Gastroesophageal sphincter (tissue), 3 donors: ENCODE results near the gene E2F1.

Experiments
- CTCF ChIP-seq, 4 experiments: fragments of 200-600 bp in 2 of 4; fragments of 450-650 bp in 2 of 4; sonication (generic) in 1 of 4; IDR thresholded peaks; one replicate each; pipeline ENCODE4 v1.5.1; 2017 to 2019; ENCODE audit warnings: antibody characterized with exemption in 4 of 4, mild to moderate bottlenecking in 2 of 4, moderate library complexity in 2 of 4
- EP300 ChIP-seq: sonication (generic); formaldehyde crosslinking; IDR thresholded peaks from one replicate; pipeline ENCODE4 v1.6.1; 2017; ENCODE audit warnings: antibody characterized with exemption, mild to moderate bottlenecking
- POLR2A ChIP-seq, 2 donors: fragments of 450-650 bp; IDR thresholded peaks; one replicate each; pipeline ENCODE4 v1.6.1; 2017; ENCODE audit warnings: antibody characterized with exemption in 2 of 2, mild to moderate bottlenecking in 2 of 2, moderate library complexity in 1 of 2

- TF ChIP-seq CTCF (IDR thresholded peaks at IDR 0.05), result no peak
- no peak for TF ChIP-seq POLR2A (IDR thresholded peaks at IDR 0.05)
- TF ChIP-seq EP300, result no peak
Measured at GRCh38 chr20:33676121-33676520, 10.1 kb downstream of the E2F1 start.
